ENCODE data around the gene APOB.

Gene APOB

GRCh38 chr2:20953146-20953824 lies 90.6 kb downstream of the APOB start:
- DNase-seq (ENCODE audit: low read depth in 2 of 3, low spot score in 1 of 3), result no peak

Data from stimulated activated CD4-positive, alpha-beta T cell treated with anti-CD3 and anti-CD28 coated beads, Interleukin-12 subunit alpha, Interleukin-12 subunit beta, amount 100 ng/mL, for 48 hours (primary cell).